ENCODE measurements around the gene SLC1A2. TPM values are rescaled to one million over a fixed set of nuclear protein-coding genes. Genes with fewer than 3 reads are reported as not detected.

Gene SLC1A2
- total RNA-seq, 1 experiment from 2014 or later: not detected

GRCh38 chr11:35245056-35245455 is 174.3 kb downstream of the SLC1A2 start:
- DNase-seq: no peak
- H3K36me3 ChIP-seq: no peaks in the 10 kb centered on the region
- H3K9me3 ChIP-seq: peaks cover 3% of the 10 kb centered on the region; the same call in 1 of the 2 replicates

GRCh38 chr11:35243774-35244173 is 175.6 kb downstream of the SLC1A2 start:
- Histone ChIP-seq H3K4me3 (no peak overlapping the region), H3K27me3 (no peaks in the 10 kb centered on the region), H3K9me3 (peaks cover 1% of the 10 kb centered on the region; the same call in 1 of the 2 replicates), H3K36me3 (no peaks in the 10 kb centered on the region)
- no peak for DNase-seq

More at GRCh38 chr11:35245056-35245455, 174.3 kb downstream of the SLC1A2 start:
- H3K4me3 ChIP-seq: no peak overlapping the region
- H3K27me3 ChIP-seq: no peaks in the 10 kb centered on the region

GRCh38 chr11:35242412-35243242 is 176.7 kb downstream of the SLC1A2 start:
- DNase-seq: no peak
- H3K36me3 ChIP-seq: no peaks in the 10 kb centered on the region

GRCh38 chr11:35241531-35241930 is 177.8 kb downstream of the SLC1A2 start:
- Histone ChIP-seq H3K4me3 (no peak overlapping the region), H3K9me3 (no peaks in the 10 kb centered on the region; the same call in 1 of the 2 replicates), H3K27me3 (no peaks in the 10 kb centered on the region), H3K36me3 (no peaks in the 10 kb centered on the region)
- DNase-seq: no peak

More at GRCh38 chr11:35242412-35243242, 176.7 kb downstream of the SLC1A2 start:
- H3K9me3 ChIP-seq: no peaks in the 10 kb centered on the region; the same call in 1 of the 2 replicates
- H3K4me3 ChIP-seq: no peak overlapping the region
- no peaks in the 10 kb centered on the region for H3K27me3 ChIP-seq

- H3K4me3 ChIP-seq: no peak overlapping the region
- H3K36me3 ChIP-seq: no peaks in the 10 kb centered on the region
- no peak for DNase-seq
- H3K27me3 ChIP-seq: no peaks in the 10 kb centered on the region
- H3K9me3 ChIP-seq: no peaks in the 10 kb centered on the region; the same call in 1 of the 2 replicates
Observed at GRCh38 chr11:35241083-35241482, 178.3 kb downstream of the SLC1A2 start.

- H3K4me3 ChIP-seq: no peak overlapping the region
- H3K27me3 ChIP-seq: no peaks in the 10 kb centered on the region
- H3K36me3 ChIP-seq: no peaks in the 10 kb centered on the region; the same call in 1 of the 2 replicates
- no peak for DNase-seq
- peaks cover 3% of the 10 kb centered on the region for H3K9me3 ChIP-seq
Observed at GRCh38 chr11:35239471-35240075, 179.8 kb downstream of the SLC1A2 start.

- Histone ChIP-seq H3K36me3 (no peaks in the 10 kb centered on the region; the same call in 1 of the 2 replicates), H3K27me3 (no peaks in the 10 kb centered on the region), H3K4me3 (no peak overlapping the region), H3K9me3 (peaks cover 8% of the 10 kb centered on the region)
- DNase-seq: no peak
Observed at GRCh38 chr11:35238882-35239281, 180.5 kb downstream of the SLC1A2 start.

- Histone ChIP-seq H3K36me3 (no peaks in the 10 kb centered on the region; the same call in 1 of the 2 replicates), H3K9me3 (peaks cover 9% of the 10 kb centered on the region), H3K4me3 (no peak overlapping the region), H3K27me3 (no peaks in the 10 kb centered on the region)
- no peak for DNase-seq
Observed at GRCh38 chr11:35237860-35238715, 181.3 kb downstream of the SLC1A2 start.

- H3K27me3 ChIP-seq: no peaks in the 10 kb centered on the region
- peaks cover 9% of the 10 kb centered on the region for H3K9me3 ChIP-seq
- peaks cover 7% of the 10 kb centered on the region for H3K36me3 ChIP-seq
- no peak for DNase-seq
- no peak overlapping the region for H3K4me3 ChIP-seq
Observed at GRCh38 chr11:35237351-35237750, 182.0 kb downstream of the SLC1A2 start.

GRCh38 chr11:35236667-35237003 is 182.7 kb downstream of the SLC1A2 start:
- H3K4me3 ChIP-seq: no peak overlapping the region
- H3K36me3 ChIP-seq: peaks cover 14% of the 10 kb centered on the region
- DNase-seq: peak; percentile 86
- H3K9me3 ChIP-seq: peaks cover 9% of the 10 kb centered on the region
- H3K27me3 ChIP-seq: no peaks in the 10 kb centered on the region

GRCh38 chr11:35235936-35236666 is 183.3 kb downstream of the SLC1A2 start:
- no peaks in the 10 kb centered on the region for H3K27me3 ChIP-seq
- peaks cover 9% of the 10 kb centered on the region for H3K9me3 ChIP-seq
- peaks cover 20% of the 10 kb centered on the region for H3K36me3 ChIP-seq
- H3K4me3 ChIP-seq: no peak overlapping the region
- DNase-seq: peak; percentile 76

- no peak for DNase-seq
- no peaks in the 10 kb centered on the region for H3K27me3 ChIP-seq
- H3K9me3 ChIP-seq: peaks cover 9% of the 10 kb centered on the region
- peaks cover 26% of the 10 kb centered on the region for H3K36me3 ChIP-seq
- no peak overlapping the region for H3K4me3 ChIP-seq
Observed at GRCh38 chr11:35235498-35235897, 183.9 kb downstream of the SLC1A2 start.

- Histone ChIP-seq H3K36me3 (peaks cover 29% of the 10 kb centered on the region), H3K9me3 (peaks cover 9% of the 10 kb centered on the region)
- no peak for DNase-seq
Observed at GRCh38 chr11:35235157-35235468, 184.2 kb downstream of the SLC1A2 start.

GRCh38 chr11:35234460-35235156 is 184.8 kb downstream of the SLC1A2 start:
- Histone ChIP-seq H3K4me3 (no peak overlapping the region), H3K36me3 (peaks cover 35% of the 10 kb centered on the region), H3K27me3 (no peaks in the 10 kb centered on the region), H3K9me3 (peaks cover 9% of the 10 kb centered on the region)
- peak; percentile 65 for DNase-seq

More at GRCh38 chr11:35235157-35235468, 184.2 kb downstream of the SLC1A2 start:
- no peaks in the 10 kb centered on the region for H3K27me3 ChIP-seq
- H3K4me3 ChIP-seq: no peak overlapping the region

GRCh38 chr11:35233518-35233917 is 185.8 kb downstream of the SLC1A2 start:
- Histone ChIP-seq H3K27me3 (no peaks in the 10 kb centered on the region), H3K36me3 (peaks cover 45% of the 10 kb centered on the region), H3K9me3 (peaks cover 9% of the 10 kb centered on the region), H3K4me3 (no peak overlapping the region)
- no peak for DNase-seq

- peak; percentile 36 for DNase-seq
- H3K4me3 ChIP-seq: no peak overlapping the region
- peaks cover 51% of the 10 kb centered on the region for H3K36me3 ChIP-seq
- H3K27me3 ChIP-seq: no peaks in the 10 kb centered on the region
- H3K9me3 ChIP-seq: peaks cover 9% of the 10 kb centered on the region
Observed at GRCh38 chr11:35232891-35233330, 186.4 kb downstream of the SLC1A2 start.

Data from MG63 (cell line).